ENCODE results near the gene IRF7. TPM values are rescaled to one million over a fixed set of nuclear protein-coding genes. Genes with fewer than 3 reads are reported as not detected.
"Not testable (repeated sequence)": the region's sequence is repeated elsewhere in the genome, so short reads cannot be mapped to it uniquely, and the experiment has no call there.

IRF7 gene
- total RNA-seq, 2 donors from 2014 or later = 33.8 to 45.4 TPM

GRCh38 chr11:655036-655726, 39.4 kb upstream of the IRF7 start:
- ATAC-seq (ENCODE audit: insufficient number of reproducible peaks, low FRiP score, low read depth) = no peak
- Histone ChIP-seq H3K27me3 (replicated peaks; ENCODE audit: insufficient read depth) (no peaks in the 10 kb centered on the region), H3K27ac (no peak overlapping the region), H3K9me3 (no peaks in the 10 kb centered on the region), H3K4me1 (ENCODE audit: control insufficient read depth in 1 of 2, low read depth in 2 of 2) (no peaks in the 10 kb centered on the region), H3K36me3 (peaks cover 15% of the 10 kb centered on the region), H3K4me3 (no peak overlapping the region)
- TF ChIP-seq, protein P1, sequence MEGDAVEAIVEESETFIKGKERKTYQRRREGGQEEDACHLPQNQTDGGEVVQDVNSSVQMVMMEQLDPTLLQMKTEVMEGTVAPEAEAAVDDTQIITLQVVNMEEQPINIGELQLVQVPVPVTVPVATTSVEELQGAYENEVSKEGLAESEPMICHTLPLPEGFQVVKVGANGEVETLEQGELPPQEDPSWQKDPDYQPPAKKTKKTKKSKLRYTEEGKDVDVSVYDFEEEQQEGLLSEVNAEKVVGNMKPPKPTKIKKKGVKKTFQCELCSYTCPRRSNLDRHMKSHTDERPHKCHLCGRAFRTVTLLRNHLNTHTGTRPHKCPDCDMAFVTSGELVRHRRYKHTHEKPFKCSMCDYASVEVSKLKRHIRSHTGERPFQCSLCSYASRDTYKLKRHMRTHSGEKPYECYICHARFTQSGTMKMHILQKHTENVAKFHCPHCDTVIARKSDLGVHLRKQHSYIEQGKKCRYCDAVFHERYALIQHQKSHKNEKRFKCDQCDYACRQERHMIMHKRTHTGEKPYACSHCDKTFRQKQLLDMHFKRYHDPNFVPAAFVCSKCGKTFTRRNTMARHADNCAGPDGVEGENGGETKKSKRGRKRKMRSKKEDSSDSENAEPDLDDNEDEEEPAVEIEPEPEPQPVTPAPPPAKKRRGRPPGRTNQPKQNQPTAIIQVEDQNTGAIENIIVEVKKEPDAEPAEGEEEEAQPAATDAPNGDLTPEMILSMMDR (IDR thresholded peaks at IDR 0.05) = no peak
- DNase-seq (ENCODE audit: low spot score) = no peak

- H3K27ac ChIP-seq; H3K27me3 ChIP-seq (replicated peaks; ENCODE audit: insufficient read depth); H3K4me3 ChIP-seq; H3K4me1 ChIP-seq (ENCODE audit: control insufficient read depth in 1 of 2, low read depth in 2 of 2); DNase-seq (ENCODE audit: low spot score); H3K9me3 ChIP-seq; ATAC-seq (ENCODE audit: insufficient number of reproducible peaks, low FRiP score, low read depth): not testable (repeated sequence)
- peaks cover 12% of the 10 kb centered on the region for H3K36me3 ChIP-seq
Measured at GRCh38 chr11:654444-654843, 38.7 kb upstream of the IRF7 start.

DNA sequence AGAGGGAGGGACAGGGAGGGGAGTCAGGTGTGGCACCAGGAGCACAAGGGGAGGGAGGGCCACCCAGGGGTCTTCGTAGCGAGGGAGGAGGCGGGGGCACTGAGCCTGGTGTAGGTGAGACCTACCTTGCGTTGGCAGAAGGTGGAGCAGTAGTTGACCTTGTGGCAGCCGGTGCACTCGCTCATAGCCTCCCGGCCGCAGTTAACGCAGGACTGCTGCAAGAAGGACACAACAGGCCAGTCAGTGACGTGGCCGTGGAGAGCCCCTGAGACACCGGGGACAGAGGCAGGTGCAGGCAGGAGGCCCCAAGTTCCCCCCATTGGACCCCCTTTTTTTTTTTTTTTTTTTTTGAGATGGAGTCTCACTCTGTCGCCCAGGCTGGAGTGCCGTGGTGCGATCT, 38.1 kb upstream of the IRF7 start:
- Histone ChIP-seq H3K9me3 (no peaks in the 10 kb centered on the region), H3K4me3 (no peak overlapping the region), H3K27me3 (replicated peaks; ENCODE audit: insufficient read depth) (no peaks in the 10 kb centered on the region), H3K36me3 (peaks cover 9% of the 10 kb centered on the region), H3K27ac (no peak overlapping the region), H3K4me1 (ENCODE audit: control insufficient read depth in 1 of 2, low read depth in 2 of 2) (no peaks in the 10 kb centered on the region)
- ATAC-seq (ENCODE audit: insufficient number of reproducible peaks, low FRiP score, low read depth) (no peak), DNase-seq (ENCODE audit: low spot score) (no peak)
- TF ChIP-seq, protein P1 (IDR thresholded peaks at IDR 0.05) = no peak

- not testable (repeated sequence) for H3K4me3 ChIP-seq; H3K27me3 ChIP-seq (replicated peaks; ENCODE audit: insufficient read depth); H3K4me1 ChIP-seq (ENCODE audit: control insufficient read depth in 1 of 2, low read depth in 2 of 2); H3K36me3 ChIP-seq; ATAC-seq (ENCODE audit: insufficient number of reproducible peaks, low FRiP score, low read depth); H3K27ac ChIP-seq; DNase-seq (ENCODE audit: low spot score); H3K9me3 ChIP-seq
Measured at GRCh38 chr11:653136-653535, 37.4 kb upstream of the IRF7 start.

- no peak for ATAC-seq (ENCODE audit: insufficient number of reproducible peaks, low FRiP score, low read depth)
- no peak for DNase-seq (ENCODE audit: low spot score)
- peaks cover 4% of the 10 kb centered on the region for H3K36me3 ChIP-seq
- H3K27ac ChIP-seq = no peak overlapping the region
- TF ChIP-seq, protein P1 (IDR thresholded peaks at IDR 0.05) = no peak
- no peaks in the 10 kb centered on the region for H3K27me3 ChIP-seq (replicated peaks; ENCODE audit: insufficient read depth)
- H3K9me3 ChIP-seq = no peaks in the 10 kb centered on the region
- H3K4me1 ChIP-seq (ENCODE audit: control insufficient read depth in 1 of 2, low read depth in 2 of 2) = no peaks in the 10 kb centered on the region
- no peak overlapping the region for H3K4me3 ChIP-seq
Measured at GRCh38 chr11:650482-650881, 34.7 kb upstream of the IRF7 start.

GRCh38 chr11:647672-648158, 32.0 kb upstream of the IRF7 start:
- not testable (repeated sequence) for H3K27me3 ChIP-seq (replicated peaks; ENCODE audit: insufficient read depth); ATAC-seq (ENCODE audit: insufficient number of reproducible peaks, low FRiP score, low read depth); H3K9me3 ChIP-seq; H3K4me1 ChIP-seq (ENCODE audit: control insufficient read depth in 1 of 2, low read depth in 2 of 2); DNase-seq (ENCODE audit: low spot score); H3K27ac ChIP-seq; H3K4me3 ChIP-seq
- peaks cover 19% of the 10 kb centered on the region for H3K36me3 ChIP-seq

GRCh38 chr11:646214-646613, 30.5 kb upstream of the IRF7 start:
- DNase-seq (ENCODE audit: low spot score) = no peak
- TF ChIP-seq, protein P1 (IDR thresholded peaks at IDR 0.05) = no peak

More at GRCh38 chr11:646214-646613, 30.5 kb upstream of the IRF7 start:
- Histone ChIP-seq H3K4me3 (no peak overlapping the region), H3K36me3 (peaks cover 27% of the 10 kb centered on the region), H3K4me1 (ENCODE audit: control insufficient read depth in 1 of 2, low read depth in 2 of 2) (no peaks in the 10 kb centered on the region), H3K27me3 (replicated peaks; ENCODE audit: insufficient read depth) (no peaks in the 10 kb centered on the region), H3K27ac (no peak overlapping the region), H3K9me3 (no peaks in the 10 kb centered on the region)
- ATAC-seq (ENCODE audit: insufficient number of reproducible peaks, low FRiP score, low read depth) = no peak

Data from thoracic aorta (tissue), 2 donors.